HepG2 (cell line): Measurements from ENCODE around the gene HSDL2.

Experiments used
- AKAP8 ChIP-seq: sonication (generic); formaldehyde crosslinking; IDR thresholded peaks from 2 replicates; pipeline ENCODE4 v1.5.1; 2020; ENCODE audit warnings: mild to moderate bottlenecking, missing genetic modification reagents
- ARID2 ChIP-seq: sonication (generic); formaldehyde crosslinking; IDR thresholded peaks from 2 replicates; pipeline ENCODE4 v1.8.1; 2022; ENCODE audit warnings: mild to moderate bottlenecking, missing genetic modification reagents, borderline replicate concordance
- FOXJ3 ChIP-seq: sonication (generic); formaldehyde crosslinking; IDR thresholded peaks from 2 replicates; pipeline ENCODE4 v1.4.0; 2020; ENCODE audit warnings: missing genetic modification reagents, mild to moderate bottlenecking, borderline replicate concordance
- HDAC2 ChIP-seq: sonication (generic); formaldehyde crosslinking; IDR thresholded peaks from 2 replicates; pipeline ENCODE4 v1.4.0; 2020; ENCODE audit warnings: missing genetic modification reagents
- NBN ChIP-seq: fragments of 450-650 bp; conservative IDR thresholded peaks from 2 replicates; pipeline ENCODE4 v1.6.1; 2017
- ZFP41 ChIP-seq: sonication (generic); formaldehyde crosslinking; IDR thresholded peaks from 2 replicates; pipeline ENCODE4 v1.4.0; 2020; ENCODE audit warnings: mild to moderate bottlenecking, missing genetic modification reagents, borderline replicate concordance
- ZNF138 ChIP-seq: sonication (generic); formaldehyde crosslinking; IDR thresholded peaks from 2 replicates; pipeline ENCODE4 v1.5.0; 2020; ENCODE audit warnings: mild to moderate bottlenecking, low read depth, missing genetic modification reagents
- ZNF674 ChIP-seq: sonication (generic); formaldehyde crosslinking; IDR thresholded peaks from 2 replicates; pipeline ENCODE4 v1.5.0; 2020; ENCODE audit warnings: low read depth, mild to moderate bottlenecking, missing genetic modification reagents
- TF ChIP-seq, protein P1 (sequence below): sonication (generic); formaldehyde crosslinking; IDR thresholded peaks from 2 replicates; pipeline ENCODE4 v1.5.0; 2020; ENCODE audit warnings: mild to moderate bottlenecking, missing genetic modification reagents, moderate library complexity
- TF ChIP-seq, protein P2 (sequence below): sonication (generic); formaldehyde crosslinking; IDR thresholded peaks from 2 replicates; pipeline ENCODE4 v1.5.0; 2020; ENCODE audit warnings: mild to moderate bottlenecking, missing genetic modification reagents

DNA sequence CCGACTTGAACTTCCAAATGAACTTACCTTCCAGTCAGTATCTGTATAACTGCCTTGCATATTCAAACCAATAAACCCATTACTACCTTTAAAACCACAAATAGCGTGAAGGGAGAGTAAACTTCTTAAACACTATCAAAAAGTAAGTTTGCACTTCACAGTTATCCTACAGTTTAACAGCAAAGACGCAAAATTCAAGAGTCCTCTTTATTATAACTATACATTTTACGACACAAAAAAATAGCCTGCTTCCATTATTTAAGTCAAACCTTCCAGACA is 48.3 kb upstream of the HSDL2 start:
- TF ChIP-seq ARID2 (no peak), ZNF674 (no peak), ZNF138 (no peak), NBN (no peak), HDAC2 (CRISPR knock-in tag) (no peak), ZFP41 (CRISPR knock-in tag) (no peak), FOXJ3 (CRISPR knock-in tag) (no peak), AKAP8 (CRISPR knock-in tag) (no peak)
- TF ChIP-seq, protein P1, sequence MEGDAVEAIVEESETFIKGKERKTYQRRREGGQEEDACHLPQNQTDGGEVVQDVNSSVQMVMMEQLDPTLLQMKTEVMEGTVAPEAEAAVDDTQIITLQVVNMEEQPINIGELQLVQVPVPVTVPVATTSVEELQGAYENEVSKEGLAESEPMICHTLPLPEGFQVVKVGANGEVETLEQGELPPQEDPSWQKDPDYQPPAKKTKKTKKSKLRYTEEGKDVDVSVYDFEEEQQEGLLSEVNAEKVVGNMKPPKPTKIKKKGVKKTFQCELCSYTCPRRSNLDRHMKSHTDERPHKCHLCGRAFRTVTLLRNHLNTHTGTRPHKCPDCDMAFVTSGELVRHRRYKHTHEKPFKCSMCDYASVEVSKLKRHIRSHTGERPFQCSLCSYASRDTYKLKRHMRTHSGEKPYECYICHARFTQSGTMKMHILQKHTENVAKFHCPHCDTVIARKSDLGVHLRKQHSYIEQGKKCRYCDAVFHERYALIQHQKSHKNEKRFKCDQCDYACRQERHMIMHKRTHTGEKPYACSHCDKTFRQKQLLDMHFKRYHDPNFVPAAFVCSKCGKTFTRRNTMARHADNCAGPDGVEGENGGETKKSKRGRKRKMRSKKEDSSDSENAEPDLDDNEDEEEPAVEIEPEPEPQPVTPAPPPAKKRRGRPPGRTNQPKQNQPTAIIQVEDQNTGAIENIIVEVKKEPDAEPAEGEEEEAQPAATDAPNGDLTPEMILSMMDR, result no peak
- TF ChIP-seq, protein P2, sequence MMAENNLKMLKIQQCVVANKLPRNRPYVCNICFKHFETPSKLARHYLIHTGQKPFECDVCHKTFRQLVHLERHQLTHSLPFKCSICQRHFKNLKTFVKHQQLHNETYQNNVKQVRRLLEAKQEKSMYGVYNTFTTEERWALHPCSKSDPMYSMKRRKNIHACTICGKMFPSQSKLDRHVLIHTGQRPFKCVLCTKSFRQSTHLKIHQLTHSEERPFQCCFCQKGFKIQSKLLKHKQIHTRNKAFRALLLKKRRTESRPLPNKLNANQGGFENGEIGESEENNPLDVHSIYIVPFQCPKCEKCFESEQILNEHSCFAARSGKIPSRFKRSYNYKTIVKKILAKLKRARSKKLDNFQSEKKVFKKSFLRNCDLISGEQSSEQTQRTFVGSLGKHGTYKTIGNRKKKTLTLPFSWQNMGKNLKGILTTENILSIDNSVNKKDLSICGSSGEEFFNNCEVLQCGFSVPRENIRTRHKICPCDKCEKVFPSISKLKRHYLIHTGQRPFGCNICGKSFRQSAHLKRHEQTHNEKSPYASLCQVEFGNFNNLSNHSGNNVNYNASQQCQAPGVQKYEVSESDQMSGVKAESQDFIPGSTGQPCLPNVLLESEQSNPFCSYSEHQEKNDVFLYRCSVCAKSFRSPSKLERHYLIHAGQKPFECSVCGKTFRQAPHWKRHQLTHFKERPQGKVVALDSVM (CRISPR knock-in tag), result no peak
